Left lung (tissue), 10 donors: Measurements from ENCODE around the gene SERPINA4. TPM values are rescaled to one million over a fixed set of nuclear protein-coding genes. Genes with fewer than 3 reads are reported as not detected.

Experiments
- ATAC-seq: fragments of 200-7000 bp; cut with Tn5 transposase; one replicate; pipeline ENCODE4 v1.9.1; 2020; ENCODE audit warnings: moderate library complexity
- DNase-seq, 4 donors: peaks; one replicate each; pipeline ENCODE4 v3.0.0-alpha.2; 2013 to 2020
- H3K27ac ChIP-seq, 2 donors: fragments of 200-600 bp; sonication (generic) in 1 of 2; one replicate each; pipeline versions ENCODE4 v1.5.0 to v1.8.0; 2020 to 2021
- H3K27me3 ChIP-seq, 2 donors: fragments of 200-600 bp; sonication (generic) in 1 of 2; one replicate each; pipeline versions ENCODE4 v1.5.0 to v1.8.0; 2020 to 2021
- H3K36me3 ChIP-seq, 2 donors: fragments of 200-600 bp; sonication (generic) in 1 of 2; one replicate each; pipeline versions ENCODE4 v1.5.0 to v1.8.0; 2020 to 2021
- H3K4me1 ChIP-seq, 2 donors: fragments of 200-600 bp; one replicate each; pipeline ENCODE4 v1.8.0; 2021
- H3K4me3 ChIP-seq, 2 donors: fragments of 200-600 bp; sonication (generic) in 1 of 2; one replicate each; pipeline versions ENCODE4 v1.5.0 to v1.8.0; 2020 to 2021; ENCODE audit warnings: mild to moderate bottlenecking in 1 of 2
- H3K9me3 ChIP-seq, 2 donors: fragments of 200-600 bp; sonication (generic) in 1 of 2; one replicate each; pipeline versions ENCODE4 v1.5.0 to v1.8.0; 2020 to 2021
- intact Hi-C, 2 donors: fragments of 100-400 bp; cut with DNase I; formaldehyde crosslinking; loops; one replicate each; pipeline versions ENCODE4 v1.11.2 to v1.14.2; 2022
- polyA plus RNA-seq, 6 donors: library from polyadenylated mRNA; unstranded; fragments of 120-200 nt; gene quantifications; one replicate each; pipeline ENCODE4 v1.2.1, GENCODE V29; 2013; ENCODE audit not compliant: insufficient read length in 6 of 6
- total RNA-seq, 2 donors: library from RNA; stranded (reverse); fragmentation: NEBNext Ultra II Directional; extraction: Animal tissue kit (Norgen Biotek cat#: 25700); gene quantifications; one replicate each; pipeline ENCODE4 v1.2.1, GENCODE V29; 2021
- TF ChIP-seq, protein P1 (sequence below), 2 donors: fragments of 200-600 bp; sonication (generic) in 1 of 2; IDR thresholded peaks; one replicate each; pipeline versions ENCODE4 v1.5.0 to v1.8.0; 2021; ENCODE audit warnings: antibody characterized with exemption in 2 of 2
- donor health status: DM: no; HTN: yes; CAD: no.
- donor health status: DM: no; HTN: no; CAD: no.

Gene SERPINA4
- total and polyA plus RNA-seq, 8 donors = 1.0 to 2.7 (median 1.3) TPM; not detected in 2

DNA sequence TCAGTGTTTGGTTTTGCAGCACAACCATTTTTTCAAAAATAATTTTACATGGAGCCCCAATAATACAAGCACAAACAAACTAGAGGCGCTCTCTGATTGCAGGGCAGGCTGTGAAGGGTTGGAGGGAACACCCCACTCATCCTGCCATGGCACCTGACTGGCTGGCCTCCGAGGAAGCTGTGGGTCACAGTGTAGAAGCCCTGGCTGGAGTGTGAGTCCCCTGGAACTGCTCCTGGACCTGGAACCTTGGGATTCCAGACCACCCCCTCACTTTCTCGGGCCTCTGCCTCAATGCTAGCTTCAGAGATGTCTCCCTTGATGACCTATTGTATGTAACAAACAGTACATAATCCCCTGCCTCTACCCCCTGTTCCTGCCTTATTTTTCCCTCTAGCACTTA, 37.1 kb upstream of the SERPINA4 start:
- no peaks in the 10 kb centered on the region for H3K4me1 ChIP-seq
- H3K4me3 ChIP-seq = no peak overlapping the region
- no peak for DNase-seq
- H3K36me3 ChIP-seq = no peaks in the 10 kb centered on the region
- TF ChIP-seq, protein P1, sequence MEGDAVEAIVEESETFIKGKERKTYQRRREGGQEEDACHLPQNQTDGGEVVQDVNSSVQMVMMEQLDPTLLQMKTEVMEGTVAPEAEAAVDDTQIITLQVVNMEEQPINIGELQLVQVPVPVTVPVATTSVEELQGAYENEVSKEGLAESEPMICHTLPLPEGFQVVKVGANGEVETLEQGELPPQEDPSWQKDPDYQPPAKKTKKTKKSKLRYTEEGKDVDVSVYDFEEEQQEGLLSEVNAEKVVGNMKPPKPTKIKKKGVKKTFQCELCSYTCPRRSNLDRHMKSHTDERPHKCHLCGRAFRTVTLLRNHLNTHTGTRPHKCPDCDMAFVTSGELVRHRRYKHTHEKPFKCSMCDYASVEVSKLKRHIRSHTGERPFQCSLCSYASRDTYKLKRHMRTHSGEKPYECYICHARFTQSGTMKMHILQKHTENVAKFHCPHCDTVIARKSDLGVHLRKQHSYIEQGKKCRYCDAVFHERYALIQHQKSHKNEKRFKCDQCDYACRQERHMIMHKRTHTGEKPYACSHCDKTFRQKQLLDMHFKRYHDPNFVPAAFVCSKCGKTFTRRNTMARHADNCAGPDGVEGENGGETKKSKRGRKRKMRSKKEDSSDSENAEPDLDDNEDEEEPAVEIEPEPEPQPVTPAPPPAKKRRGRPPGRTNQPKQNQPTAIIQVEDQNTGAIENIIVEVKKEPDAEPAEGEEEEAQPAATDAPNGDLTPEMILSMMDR (IDR thresholded peaks at IDR 0.05) = no peak
- no peak for ATAC-seq
- H3K27me3 ChIP-seq = peaks cover 0 to 6% of the 10 kb centered on the region in 2 donors
- no peaks in the 10 kb centered on the region for H3K9me3 ChIP-seq
- intact Hi-C loops = no loop called here
- H3K27ac ChIP-seq = no peak overlapping the region

DNA sequence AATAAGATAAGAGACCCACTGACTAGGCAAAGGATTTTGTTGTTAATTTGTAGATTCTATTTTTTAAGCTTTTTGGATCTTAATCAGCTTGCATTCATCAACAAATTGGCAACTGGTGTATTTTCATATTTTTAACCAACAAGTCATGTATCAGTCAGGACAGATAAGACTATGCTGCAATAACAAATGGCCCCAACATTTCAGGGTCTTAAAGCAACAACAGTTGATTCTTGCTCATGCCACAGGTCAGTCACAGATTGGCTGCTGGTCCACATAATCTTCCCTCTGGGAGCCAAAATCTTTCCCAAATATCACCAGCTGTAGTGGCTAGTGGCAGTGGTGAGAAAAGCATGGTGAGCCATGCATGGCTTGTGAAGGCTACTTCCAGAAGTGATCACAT, 30.1 kb upstream of the SERPINA4 start:
- no peak overlapping the region for H3K4me3 ChIP-seq
- TF ChIP-seq, protein P1 (IDR thresholded peaks at IDR 0.05) = no peak
- H3K27ac ChIP-seq = no peak overlapping the region
- H3K27me3 ChIP-seq = peaks cover 0 to 30% of the 10 kb centered on the region in 2 donors
- intact Hi-C loops = no loop called here
- H3K36me3 ChIP-seq = no peaks in the 10 kb centered on the region
- ATAC-seq (no peak), DNase-seq (no peak)
- no peaks in the 10 kb centered on the region for H3K4me1 ChIP-seq
- H3K9me3 ChIP-seq = no peaks in the 10 kb centered on the region

DNA sequence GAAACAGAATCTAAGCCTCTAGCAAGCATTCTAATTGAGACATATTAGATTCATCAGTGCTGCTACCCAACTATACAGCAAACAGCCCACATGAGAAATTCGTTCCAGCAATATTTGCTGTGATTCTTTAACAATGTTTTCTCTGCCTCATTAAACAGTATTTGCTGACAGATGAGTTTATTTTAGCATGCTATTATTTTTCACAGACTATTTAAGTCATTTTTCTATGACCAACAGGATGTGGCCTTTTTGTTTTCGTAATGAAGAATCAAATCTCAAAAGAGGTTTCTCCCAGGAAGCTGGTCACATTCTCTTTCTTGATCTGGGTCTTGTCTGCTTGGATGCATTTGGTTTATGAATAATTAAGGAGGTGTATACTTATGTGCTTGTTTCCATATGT, 28.8 kb upstream of the SERPINA4 start:
- Histone ChIP-seq H3K4me1 (no peaks in the 10 kb centered on the region), H3K9me3 (no peaks in the 10 kb centered on the region), H3K4me3 (no peak overlapping the region), H3K36me3 (no peaks in the 10 kb centered on the region), H3K27ac (no peak overlapping the region), H3K27me3 (peaks cover 0 to 30% of the 10 kb centered on the region in 2 donors)
- intact Hi-C loops = no loop called here
- no peak for ATAC-seq
- no peak for DNase-seq
- TF ChIP-seq, protein P1 (IDR thresholded peaks at IDR 0.05) = no peak

DNA sequence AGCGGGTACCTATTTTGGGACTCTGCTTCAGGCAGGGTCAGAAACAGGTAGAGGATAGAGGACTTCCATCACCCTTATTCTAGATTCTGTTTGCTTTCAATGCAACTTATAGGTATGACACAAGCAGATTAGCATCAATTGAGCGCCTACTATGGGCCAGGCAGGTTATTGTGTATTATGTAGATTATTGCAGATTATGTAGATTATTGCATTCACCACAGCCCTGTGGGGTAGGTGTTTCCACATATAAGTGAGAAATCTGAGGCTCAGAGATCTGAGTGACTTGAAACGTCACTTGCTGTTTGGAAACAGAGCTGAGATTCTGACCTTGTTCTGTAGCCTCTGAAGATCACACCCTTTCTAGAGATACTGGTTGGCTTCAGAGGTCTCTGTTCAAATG, 25.7 kb upstream of the SERPINA4 start:
- no peaks in the 10 kb centered on the region for H3K4me1 ChIP-seq
- intact Hi-C loops = no loop called here
- no peaks in the 10 kb centered on the region for H3K36me3 ChIP-seq
- TF ChIP-seq, protein P1 (IDR thresholded peaks at IDR 0.05) = no peak
- DNase-seq = no peak
- ATAC-seq = no peak
- peaks cover 0 to 42% of the 10 kb centered on the region in 2 donors for H3K27me3 ChIP-seq
- no peak overlapping the region for H3K4me3 ChIP-seq
- no peaks in the 10 kb centered on the region for H3K9me3 ChIP-seq
- H3K27ac ChIP-seq = no peak overlapping the region

DNA sequence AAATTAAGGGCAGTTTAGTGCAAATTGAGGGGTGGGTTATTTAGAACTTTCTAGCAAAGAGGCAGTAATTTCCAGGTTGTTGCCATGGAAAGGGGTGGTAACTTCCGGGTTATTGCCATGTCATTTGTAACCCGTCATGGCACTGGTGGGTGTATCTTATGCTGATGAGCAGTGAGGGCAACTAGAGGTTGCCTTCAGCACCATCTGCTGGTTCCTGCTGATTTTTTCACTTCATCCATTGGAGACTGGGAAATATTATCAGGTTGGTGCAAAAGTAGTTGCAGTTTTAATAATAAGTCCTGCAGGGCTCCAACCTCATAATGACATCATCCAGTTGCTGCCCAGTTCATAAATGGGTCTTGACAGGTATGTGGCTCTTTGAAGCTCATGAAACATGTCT, 24.4 kb upstream of the SERPINA4 start:
- DNase-seq = no peak
- no peak for ATAC-seq
- Histone ChIP-seq H3K4me1 (no peaks in the 10 kb centered on the region), H3K9me3 (no peaks in the 10 kb centered on the region), H3K36me3 (no peaks in the 10 kb centered on the region), H3K27me3 (peaks cover 0 to 42% of the 10 kb centered on the region in 2 donors), H3K27ac (no peak overlapping the region), H3K4me3 (no peak overlapping the region)
- intact Hi-C loops = no loop called here
- TF ChIP-seq, protein P1 (IDR thresholded peaks at IDR 0.05) = no peak
